Naive B cell (primary cell): ENCODE measurements around the gene ABCF3. TPM values are rescaled to one million over a fixed set of nuclear protein-coding genes. Genes with fewer than 3 reads are reported as not detected.

Experiments used
- ATAC-seq, 2 donors: fragments of 150-1000 bp; cut with Tn5 transposase; 2 replicates each; pipeline ENCODE4 v1.10.0; 2021; ENCODE audit warnings: low read depth in 2 of 2, mild to moderate bottlenecking in 2 of 2, moderate library complexity in 2 of 2
- DNase-seq: peaks from one replicate; pipeline ENCODE4 v3.0.0; 2022
- H3K27ac Mint-ChIP-seq, 6 donors: one replicate each; pipeline ENCODE4 v1.8.0; 2020 to 2022; ENCODE audit warnings: mild to moderate bottlenecking in 6 of 6, mixed read lengths in 6 of 6, moderate library complexity in 5 of 6, inconsistent platforms in 2 of 6
- H3K27me3 Mint-ChIP-seq, 3 donors: one replicate each; pipeline ENCODE4 v1.8.0; 2021 to 2022; ENCODE audit warnings: mixed read lengths in 3 of 3, mild to moderate bottlenecking in 1 of 3
- H3K36me3 Mint-ChIP-seq, 2 donors: one replicate each; pipeline ENCODE4 v1.8.0; 2020 to 2022; ENCODE audit warnings: mixed read lengths in 2 of 2, inconsistent platforms in 1 of 2, mild to moderate bottlenecking in 1 of 2
- H3K4me1 Mint-ChIP-seq, 3 donors: one replicate each; pipeline ENCODE4 v1.8.0; 2020 to 2022; ENCODE audit warnings: mixed read lengths in 3 of 3, inconsistent platforms in 1 of 3, mild to moderate bottlenecking in 1 of 3, moderate library complexity in 1 of 3
- H3K4me3 Mint-ChIP-seq, 8 donors: one replicate each; pipeline ENCODE4 v1.8.0; 2020 to 2022; ENCODE audit warnings: mild to moderate bottlenecking in 8 of 8, mixed read lengths in 8 of 8, moderate library complexity in 8 of 8, inconsistent platforms in 2 of 8
- H3K9me3 Mint-ChIP-seq, 7 donors: one replicate each; pipeline ENCODE4 v1.8.0; 2020 to 2022; ENCODE audit warnings: mixed read lengths in 7 of 7, mild to moderate bottlenecking in 5 of 7, inconsistent platforms in 2 of 7, moderate library complexity in 1 of 7
- polyA plus RNA-seq, 6 donors: library from polyadenylated mRNA; unstranded; fragments of 300-500 nt; fragmentation: Illumina TruSeq; gene quantifications; one replicate each; pipeline ENCODE4 v1.2.3, GENCODE V29; 2021; ENCODE audit warnings: low read depth in 6 of 6

Gene ABCF3
- polyA plus RNA-seq, 6 donors from 2014 or later: 24.6 to 45.7 (median 30.0) TPM

GRCh38 chr3:184239708-184240107 lies 53.7 kb downstream of the ABCF3 start:
- H3K4me3 Mint-ChIP-seq: no peak overlapping the region
- no peak for DNase-seq
- H3K4me1 Mint-ChIP-seq: peaks cover 4% of the 10 kb centered on the region in 3 donors
- peaks cover 10 to 18% of the 10 kb centered on the region in 2 donors for H3K36me3 Mint-ChIP-seq
- peaks cover 4 to 14% (median 4%) of the 10 kb centered on the region in 3 donors for H3K27me3 Mint-ChIP-seq
- no peak for ATAC-seq
- H3K27ac Mint-ChIP-seq: no peak overlapping the region
- H3K9me3 Mint-ChIP-seq: no peaks in the 10 kb centered on the region

- Mint-ChIP-seq H3K27me3 (peaks cover 0 to 11% (median 1%) of the 10 kb centered on the region in 3 donors), H3K27ac (no peak overlapping the region), H3K4me3 (no peak overlapping the region), H3K9me3 (no peaks in the 10 kb centered on the region), H3K4me1 (peaks cover 6 to 9% (median 8%) of the 10 kb centered on the region in 3 donors), H3K36me3 (peaks cover 10 to 24% of the 10 kb centered on the region in 2 donors)
- ATAC-seq (no peak), DNase-seq (no peak)
Observed at GRCh38 chr3:184240384-184241140, 54.6 kb downstream of the ABCF3 start.

- peaks cover 0 to 8% (median 0%) of the 10 kb centered on the region in 3 donors for H3K27me3 Mint-ChIP-seq
Observed at GRCh38 chr3:184241141-184241446, 55.1 kb downstream of the ABCF3 start.

GRCh38 chr3:184241447-184242296 lies 55.7 kb downstream of the ABCF3 start:
- peaks cover 8 to 15% (median 9%) of the 10 kb centered on the region in 3 donors for H3K4me1 Mint-ChIP-seq
- no peak overlapping the region for H3K27ac Mint-ChIP-seq

More at GRCh38 chr3:184241141-184241446, 55.1 kb downstream of the ABCF3 start:
- no peak for DNase-seq
- Mint-ChIP-seq H3K36me3 (peaks cover 13 to 30% of the 10 kb centered on the region in 2 donors), H3K27ac (no peak overlapping the region), H3K4me3 (no peak overlapping the region), H3K9me3 (no peaks in the 10 kb centered on the region), H3K4me1 (peaks cover 6 to 13% (median 8%) of the 10 kb centered on the region in 3 donors)
- no peak for ATAC-seq

GRCh38 chr3:184242297-184242685 lies 56.3 kb downstream of the ABCF3 start:
- peak overlapping the region in 2 of 8 donors; percentile 43 to 72 for H3K4me3 Mint-ChIP-seq
- peaks cover 15 to 32% of the 10 kb centered on the region in 2 donors for H3K36me3 Mint-ChIP-seq
- no peak overlapping the region for H3K27ac Mint-ChIP-seq

More at GRCh38 chr3:184241447-184242296, 55.7 kb downstream of the ABCF3 start:
- Mint-ChIP-seq H3K27me3 (peaks cover 0 to 8% (median 0%) of the 10 kb centered on the region in 3 donors), H3K9me3 (no peaks in the 10 kb centered on the region), H3K4me3 (no peak overlapping the region), H3K36me3 (peaks cover 15 to 32% of the 10 kb centered on the region in 2 donors)
- ATAC-seq (peak; percentile 32 to 33), DNase-seq (no peak)

More at GRCh38 chr3:184242297-184242685, 56.3 kb downstream of the ABCF3 start:
- DNase-seq: no peak
- peaks cover 8 to 15% (median 10%) of the 10 kb centered on the region in 3 donors for H3K4me1 Mint-ChIP-seq
- H3K27me3 Mint-ChIP-seq: peaks cover 0 to 5% (median 0%) of the 10 kb centered on the region in 3 donors
- no peak for ATAC-seq
- no peaks in the 10 kb centered on the region for H3K9me3 Mint-ChIP-seq

Other genes with a start within 250 kb of the ABCF3 start
- 10 to 100 TPM in 3 of 6 donors, 1 to 10 TPM in 3; 8.3 to 15.1 (median 10.5) TPM for gene ABCC5, start 168.3 kb upstream of the ABCF3 start, polyA plus RNA-seq
- gene HTR3D, start 154.5 kb upstream of the ABCF3 start, polyA plus RNA-seq: not detected
- gene HTR3C, start 133.2 kb upstream of the ABCF3 start, polyA plus RNA-seq: not detected
- gene HTR3E, start 89.1 kb upstream of the ABCF3 start, polyA plus RNA-seq: not detected
- 10 to 100 TPM; 31.5 to 54.4 (median 37.7) TPM for gene EIF2B5, start 50.8 kb upstream of the ABCF3 start, polyA plus RNA-seq
- 10 to 100 TPM in 4 of 6 donors, 1 to 10 TPM in 2; 4.6 to 17.3 (median 12.1) TPM for gene DVL3, start 30.8 kb upstream of the ABCF3 start, polyA plus RNA-seq
- gene AP2M1, start 11.3 kb upstream of the ABCF3 start, polyA plus RNA-seq: 100 to 1,000 TPM; 214 to 318 (median 245) TPM
- gene VWA5B2, start 43.4 kb downstream of the ABCF3 start, polyA plus RNA-seq: not detected
- 10 to 100 TPM; 33.9 to 57.3 (median 39.1) TPM for gene ALG3, start 62.8 kb downstream of the ABCF3 start, polyA plus RNA-seq
- 1 to 10 TPM; 2.1 to 4.3 (median 2.4) TPM for gene EEF1AKMT4, start 63.5 kb downstream of the ABCF3 start, polyA plus RNA-seq
- not detected for gene CAMK2N2, start 75.4 kb downstream of the ABCF3 start, polyA plus RNA-seq
- not detected for gene ECE2, start 89.8 kb downstream of the ABCF3 start, polyA plus RNA-seq
- gene PSMD2, start 113.0 kb downstream of the ABCF3 start, polyA plus RNA-seq: 100 to 1,000 TPM; 144 to 190 (median 160) TPM
- 10 to 100 TPM in 5 of 6 donors, 1 to 10 TPM in 1; 6.4 to 30.0 (median 14.1) TPM for gene EIF4G1, start 128.4 kb downstream of the ABCF3 start, polyA plus RNA-seq
- 1 to 10 TPM; 3.6 to 8.5 (median 4.1) TPM for gene FAM131A, start 151.4 kb downstream of the ABCF3 start, polyA plus RNA-seq
- gene CLCN2, start 175.4 kb downstream of the ABCF3 start, polyA plus RNA-seq: 1 to 10 TPM in 3 of 6 donors, under 1 TPM in 1, not detected in 2; 0.35 to 1.8 (median 1.3) TPM
- 10 to 100 TPM; 34.4 to 61.0 (median 49.1) TPM for gene POLR2H, start 175.5 kb downstream of the ABCF3 start, polyA plus RNA-seq
- not detected for gene THPO, start 192.0 kb downstream of the ABCF3 start, polyA plus RNA-seq
- gene CHRD, start 193.9 kb downstream of the ABCF3 start, polyA plus RNA-seq: not detected